Liver (tissue), 9 donors: Measurements from ENCODE around the gene RBM20. TPM values are rescaled to one million over a fixed set of nuclear protein-coding genes. Genes with fewer than 3 reads are reported as not detected.
A peak's percentile ranks its signal among the peaks of the same experiment; 100 is the strongest.

Experiments
- DNase-seq: peaks from one replicate; pipeline ENCODE4 v3.0.0-alpha.2; 2017; ENCODE audit warnings: low spot score
- H3K27ac ChIP-seq, 2 donors: one replicate each; pipeline ENCODE4 v1.7.0; 2013; ENCODE audit warnings: inconsistent platforms in 2 of 2, low read length in 2 of 2, control low read depth in 1 of 2, low read depth in 1 of 2, mild to moderate bottlenecking in 1 of 2
- H3K27me3 ChIP-seq, 4 donors: one replicate each; pipeline versions ENCODE4 v1.6.1 to v1.7.0; 2013; ENCODE audit warnings: low read length in 3 of 4, inconsistent platforms in 1 of 4, mild to moderate bottlenecking in 1 of 4, moderate library complexity in 1 of 4; ENCODE audit not compliant: control insufficient read depth in 4 of 4, insufficient read depth in 4 of 4
- H3K36me3 ChIP-seq, 4 donors: one replicate each; pipeline versions ENCODE4 v1.6.1 to v1.7.0; 2013; ENCODE audit warnings: low read length in 3 of 4, mild to moderate bottlenecking in 3 of 4, low read depth in 1 of 4, moderate library complexity in 1 of 4; ENCODE audit not compliant: control insufficient read depth in 4 of 4, insufficient read depth in 3 of 4
- H3K4me1 ChIP-seq, 4 donors: one replicate each; pipeline versions ENCODE4 v1.6.1 to v1.7.0; 2013; ENCODE audit warnings: low read length in 3 of 4, mild to moderate bottlenecking in 3 of 4, moderate library complexity in 1 of 4; ENCODE audit not compliant: control insufficient read depth in 4 of 4, insufficient read depth in 4 of 4
- H3K4me3 ChIP-seq, 3 donors: one replicate each; pipeline versions ENCODE4 v1.6.1 to v1.7.0; 2013; ENCODE audit warnings: low read length in 3 of 3, control low read depth in 1 of 3, low read depth in 1 of 3, mild to moderate bottlenecking in 1 of 3
- H3K9ac ChIP-seq, 2 donors: one replicate each; pipeline ENCODE4 v1.7.0; 2013; ENCODE audit warnings: low read length in 2 of 2, mild to moderate bottlenecking in 2 of 2, moderate library complexity in 2 of 2, control low read depth in 1 of 2, low read depth in 1 of 2
- H3K9me3 ChIP-seq, 4 donors: one replicate each; pipeline versions ENCODE4 v1.6.1 to v1.7.0; 2013; ENCODE audit warnings: low read length in 3 of 4; ENCODE audit not compliant: control insufficient read depth in 4 of 4
- ATF3 ChIP-seq: IDR thresholded peaks from 2 replicates; pipeline ENCODE4 v1.6.1; 2016; ENCODE audit warnings: antibody characterized with exemption
- EGR1 ChIP-seq, 2 donors: IDR thresholded peaks; 2 replicates each; pipeline ENCODE4 v1.6.1; 2016 to 2018; ENCODE audit warnings: antibody characterized with exemption in 2 of 2, low read depth in 2 of 2
- FOXA1 ChIP-seq: IDR thresholded peaks from 2 replicates; pipeline ENCODE4 v1.6.1; 2016; ENCODE audit warnings: antibody characterized with exemption
- FOXA2 ChIP-seq: IDR thresholded peaks from 2 replicates; pipeline ENCODE4 v1.6.1; 2016; ENCODE audit warnings: antibody characterized with exemption
- GABPA ChIP-seq, 2 donors: IDR thresholded peaks in 1 of 2; conservative IDR thresholded peaks in 1 of 2; 2 replicates each; pipeline ENCODE4 v1.6.1; 2016; ENCODE audit warnings: antibody characterized with exemption in 2 of 2, mild to moderate bottlenecking in 1 of 2, moderate library complexity in 1 of 2
- HNF4A ChIP-seq, 2 donors: conservative IDR thresholded peaks; 2 replicates each; pipeline ENCODE4 v1.6.1; 2016; ENCODE audit warnings: antibody characterized with exemption in 2 of 2, mild to moderate bottlenecking in 2 of 2
- HNF4G ChIP-seq: IDR thresholded peaks from 2 replicates; pipeline ENCODE4 v1.6.1; 2016; ENCODE audit warnings: antibody characterized with exemption
- JUND ChIP-seq, 2 donors: IDR thresholded peaks; 2 replicates each; pipeline ENCODE4 v1.6.1; 2016; ENCODE audit warnings: antibody characterized with exemption in 2 of 2
- NR2F2 ChIP-seq: IDR thresholded peaks from 2 replicates; pipeline ENCODE4 v1.6.1; 2016; ENCODE audit warnings: antibody characterized with exemption
- RAD21 ChIP-seq, 2 donors: IDR thresholded peaks; 2 replicates each; pipeline ENCODE4 v1.6.1; 2016; ENCODE audit warnings: antibody characterized with exemption in 2 of 2, mild to moderate bottlenecking in 2 of 2
- RXRA ChIP-seq, 2 donors: IDR thresholded peaks; 2 replicates each; pipeline ENCODE4 v1.6.1; 2017 to 2018; ENCODE audit warnings: antibody characterized with exemption in 2 of 2, mild to moderate bottlenecking in 1 of 2
- SP1 ChIP-seq: IDR thresholded peaks from 2 replicates; pipeline ENCODE4 v1.6.1; 2018; ENCODE audit warnings: antibody characterized with exemption, mild to moderate bottlenecking
- TAF1 ChIP-seq: conservative IDR thresholded peaks from 2 replicates; pipeline ENCODE4 v1.6.1; 2016; ENCODE audit warnings: antibody characterized with exemption, mild to moderate bottlenecking
- YY1 ChIP-seq: IDR thresholded peaks from 2 replicates; pipeline ENCODE4 v1.6.1; 2016; ENCODE audit warnings: antibody characterized with exemption, mild to moderate bottlenecking
- WGBS: extraction: QIAGEN DNeasy Blood & Tissue Kit; methylation state at CpG from one replicate; pipeline ENCODE4 v1.1.7; 2013; 5-methylcytosine and 5-hydroxymethylcytosine counted together
- polyA plus RNA-seq, 2 donors: library from polyadenylated mRNA; stranded (reverse) in 1 of 2; unstranded in 1 of 2; fragments of 200-250 nt in 1 of 2; fragments of >200 nt in 1 of 2; fragmentation: Nextera tagmentation in 1 of 2; extraction: Ambion mirVana in 1 of 2; gene quantifications; one replicate each; pipeline versions ENCODE4 v1.2.1 to v1.2.3, GENCODE V29; 2013 to 2015
- total RNA-seq, 2 donors: library from RNA; depleted of rRNA; stranded (reverse); fragments of >200 nt; gene quantifications; one replicate each; pipeline ENCODE4 v1.2.3, GENCODE V29; 2014
- TF ChIP-seq, protein P1 (sequence below): IDR thresholded peaks from 2 replicates; pipeline ENCODE4 v1.6.1; 2016; ENCODE audit warnings: antibody characterized with exemption, mild to moderate bottlenecking
- TF ChIP-seq, protein P2 (sequence below): fragments of 150-350 bp; IDR thresholded peaks from 2 replicates; pipeline ENCODE4 v1.5.1; 2017; ENCODE audit warnings: improper control_type of control experiment, low read depth, low read length; ENCODE audit not compliant: missing input control
- TF ChIP-seq, protein P3 (sequence below): IDR thresholded peaks from 2 replicates; pipeline ENCODE4 v1.6.1; 2016; ENCODE audit warnings: antibody characterized with exemption
- TF ChIP-seq, protein P4 (sequence below): IDR thresholded peaks from 2 replicates; pipeline ENCODE4 v1.6.1; 2016; ENCODE audit warnings: antibody characterized with exemption
- donor health status: healthy.
- donor health status: healthy.
- donor health status: healthy.
- donor health status: healthy.
- donor health status: healthy.

Gene RBM20
- total and polyA plus RNA-seq, 4 donors: 0.03 to 0.08 (median 0.05) TPM; not detected in 1

DNA sequence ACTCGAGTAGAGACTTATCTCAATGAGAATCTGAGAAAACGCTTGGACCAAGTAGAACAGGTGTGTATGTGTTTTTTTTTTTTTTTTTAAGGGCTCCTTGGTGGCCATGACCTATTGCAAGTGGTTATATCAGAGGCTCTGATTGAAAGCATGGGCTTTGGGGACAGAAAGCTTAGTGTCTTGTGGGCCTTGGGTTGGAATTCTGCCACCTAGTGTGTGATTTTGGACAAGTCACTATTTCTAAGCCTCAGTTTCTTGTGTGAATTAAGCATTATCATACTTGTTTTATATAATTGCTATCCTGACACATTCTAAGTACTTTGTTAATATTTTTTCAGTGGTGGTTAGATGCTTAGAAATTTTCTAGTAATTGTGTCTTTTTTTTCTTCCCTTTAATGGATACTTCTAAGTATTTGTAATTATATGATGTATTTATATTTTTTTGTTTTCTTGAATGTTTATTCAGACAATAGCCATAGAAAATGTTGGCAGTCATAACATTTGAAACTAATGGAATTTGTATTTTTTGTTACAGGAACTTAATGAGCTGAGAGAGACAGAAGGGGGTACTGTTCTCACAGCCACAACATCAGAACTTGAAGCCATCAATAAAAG is 43.5 kb upstream of the RBM20 start:
- 85% methylated on average over 2 of the region's 2 CpGs for WGBS
- DNase-seq: no peak
- Histone ChIP-seq H3K9me3 (no peaks in the 10 kb centered on the region), H3K36me3 (peaks cover 1 to 48% (median 31%) of the 10 kb centered on the region in 4 donors), H3K4me3 (no peak overlapping the region), H3K9ac (no peak overlapping the region), H3K27me3 (no peaks in the 10 kb centered on the region), H3K27ac (no peak overlapping the region), H3K4me1 (no peaks in the 10 kb centered on the region)
- TF ChIP-seq FOXA1 (no peak), GABPA (IDR thresholded peaks at IDR 0.05 in 1 of 2, conservative IDR thresholded peaks at IDR 0.05 in 1 of 2) (no peak), JUND (IDR thresholded peaks at IDR 0.05) (no peak), RAD21 (IDR thresholded peaks at IDR 0.05) (peak; percentile 67 to 76), HNF4G (no peak), ATF3 (no peak), FOXA2 (no peak), HNF4A (conservative IDR thresholded peaks at IDR 0.05) (no peak), SP1 (no peak), RXRA (IDR thresholded peaks at IDR 0.05) (no peak), EGR1 (IDR thresholded peaks at IDR 0.05; ENCODE audit: low read depth in 2 of 2) (no peak), TAF1 (no peak), NR2F2 (no peak), YY1 (no peak)
- TF ChIP-seq, protein P1, sequence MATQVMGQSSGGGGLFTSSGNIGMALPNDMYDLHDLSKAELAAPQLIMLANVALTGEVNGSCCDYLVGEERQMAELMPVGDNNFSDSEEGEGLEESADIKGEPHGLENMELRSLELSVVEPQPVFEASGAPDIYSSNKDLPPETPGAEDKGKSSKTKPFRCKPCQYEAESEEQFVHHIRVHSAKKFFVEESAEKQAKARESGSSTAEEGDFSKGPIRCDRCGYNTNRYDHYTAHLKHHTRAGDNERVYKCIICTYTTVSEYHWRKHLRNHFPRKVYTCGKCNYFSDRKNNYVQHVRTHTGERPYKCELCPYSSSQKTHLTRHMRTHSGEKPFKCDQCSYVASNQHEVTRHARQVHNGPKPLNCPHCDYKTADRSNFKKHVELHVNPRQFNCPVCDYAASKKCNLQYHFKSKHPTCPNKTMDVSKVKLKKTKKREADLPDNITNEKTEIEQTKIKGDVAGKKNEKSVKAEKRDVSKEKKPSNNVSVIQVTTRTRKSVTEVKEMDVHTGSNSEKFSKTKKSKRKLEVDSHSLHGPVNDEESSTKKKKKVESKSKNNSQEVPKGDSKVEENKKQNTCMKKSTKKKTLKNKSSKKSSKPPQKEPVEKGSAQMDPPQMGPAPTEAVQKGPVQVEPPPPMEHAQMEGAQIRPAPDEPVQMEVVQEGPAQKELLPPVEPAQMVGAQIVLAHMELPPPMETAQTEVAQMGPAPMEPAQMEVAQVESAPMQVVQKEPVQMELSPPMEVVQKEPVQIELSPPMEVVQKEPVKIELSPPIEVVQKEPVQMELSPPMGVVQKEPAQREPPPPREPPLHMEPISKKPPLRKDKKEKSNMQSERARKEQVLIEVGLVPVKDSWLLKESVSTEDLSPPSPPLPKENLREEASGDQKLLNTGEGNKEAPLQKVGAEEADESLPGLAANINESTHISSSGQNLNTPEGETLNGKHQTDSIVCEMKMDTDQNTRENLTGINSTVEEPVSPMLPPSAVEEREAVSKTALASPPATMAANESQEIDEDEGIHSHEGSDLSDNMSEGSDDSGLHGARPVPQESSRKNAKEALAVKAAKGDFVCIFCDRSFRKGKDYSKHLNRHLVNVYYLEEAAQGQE: no peak
- TF ChIP-seq, protein P2, sequence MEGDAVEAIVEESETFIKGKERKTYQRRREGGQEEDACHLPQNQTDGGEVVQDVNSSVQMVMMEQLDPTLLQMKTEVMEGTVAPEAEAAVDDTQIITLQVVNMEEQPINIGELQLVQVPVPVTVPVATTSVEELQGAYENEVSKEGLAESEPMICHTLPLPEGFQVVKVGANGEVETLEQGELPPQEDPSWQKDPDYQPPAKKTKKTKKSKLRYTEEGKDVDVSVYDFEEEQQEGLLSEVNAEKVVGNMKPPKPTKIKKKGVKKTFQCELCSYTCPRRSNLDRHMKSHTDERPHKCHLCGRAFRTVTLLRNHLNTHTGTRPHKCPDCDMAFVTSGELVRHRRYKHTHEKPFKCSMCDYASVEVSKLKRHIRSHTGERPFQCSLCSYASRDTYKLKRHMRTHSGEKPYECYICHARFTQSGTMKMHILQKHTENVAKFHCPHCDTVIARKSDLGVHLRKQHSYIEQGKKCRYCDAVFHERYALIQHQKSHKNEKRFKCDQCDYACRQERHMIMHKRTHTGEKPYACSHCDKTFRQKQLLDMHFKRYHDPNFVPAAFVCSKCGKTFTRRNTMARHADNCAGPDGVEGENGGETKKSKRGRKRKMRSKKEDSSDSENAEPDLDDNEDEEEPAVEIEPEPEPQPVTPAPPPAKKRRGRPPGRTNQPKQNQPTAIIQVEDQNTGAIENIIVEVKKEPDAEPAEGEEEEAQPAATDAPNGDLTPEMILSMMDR: peak; percentile 38
- TF ChIP-seq, protein P3, sequence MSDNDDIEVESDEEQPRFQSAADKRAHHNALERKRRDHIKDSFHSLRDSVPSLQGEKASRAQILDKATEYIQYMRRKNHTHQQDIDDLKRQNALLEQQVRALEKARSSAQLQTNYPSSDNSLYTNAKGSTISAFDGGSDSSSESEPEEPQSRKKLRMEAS: no peak
- TF ChIP-seq, protein P4, sequence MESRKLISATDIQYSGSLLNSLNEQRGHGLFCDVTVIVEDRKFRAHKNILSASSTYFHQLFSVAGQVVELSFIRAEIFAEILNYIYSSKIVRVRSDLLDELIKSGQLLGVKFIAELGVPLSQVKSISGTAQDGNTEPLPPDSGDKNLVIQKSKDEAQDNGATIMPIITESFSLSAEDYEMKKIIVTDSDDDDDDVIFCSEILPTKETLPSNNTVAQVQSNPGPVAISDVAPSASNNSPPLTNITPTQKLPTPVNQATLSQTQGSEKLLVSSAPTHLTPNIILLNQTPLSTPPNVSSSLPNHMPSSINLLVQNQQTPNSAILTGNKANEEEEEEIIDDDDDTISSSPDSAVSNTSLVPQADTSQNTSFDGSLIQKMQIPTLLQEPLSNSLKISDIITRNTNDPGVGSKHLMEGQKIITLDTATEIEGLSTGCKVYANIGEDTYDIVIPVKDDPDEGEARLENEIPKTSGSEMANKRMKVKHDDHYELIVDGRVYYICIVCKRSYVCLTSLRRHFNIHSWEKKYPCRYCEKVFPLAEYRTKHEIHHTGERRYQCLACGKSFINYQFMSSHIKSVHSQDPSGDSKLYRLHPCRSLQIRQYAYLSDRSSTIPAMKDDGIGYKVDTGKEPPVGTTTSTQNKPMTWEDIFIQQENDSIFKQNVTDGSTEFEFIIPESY: no peak
